KMS-11 (cell line): ENCODE data around the gene NCOA6.

ENCODE experiments used
- H2AFZ ChIP-seq: fragments of 200-600 bp; sonication (generic); 2 replicates; pipeline ENCODE4 v1.6.1; 2016; ENCODE audit warnings: antibody characterized with exemption, mixed run types, low read depth
- H3K27ac ChIP-seq: fragments of 200-600 bp; sonication (generic); 2 replicates; pipeline ENCODE4 v1.6.1; 2016; ENCODE audit warnings: mild to moderate bottlenecking, mixed run types
- H3K27me3 ChIP-seq: fragments of 200-600 bp; sonication (generic); 2 replicates; pipeline ENCODE4 v1.6.1; 2017; ENCODE audit warnings: mild to moderate bottlenecking, low read depth, mixed run types, moderate library complexity; ENCODE audit not compliant: insufficient read depth
- H3K36me3 ChIP-seq: fragments of 200-600 bp; sonication (generic); 2 replicates; pipeline ENCODE4 v1.6.1; 2017; ENCODE audit warnings: mild to moderate bottlenecking, mixed run types; ENCODE audit not compliant: insufficient read depth
- H3K4me1 ChIP-seq: fragments of 200-600 bp; sonication (generic); 2 replicates; pipeline ENCODE4 v1.6.1; 2016; ENCODE audit warnings: mild to moderate bottlenecking, low read depth, mixed run types; ENCODE audit not compliant: poor library complexity, severe bottlenecking
- H3K4me2 ChIP-seq: fragments of 200-600 bp; sonication (generic); 2 replicates; pipeline ENCODE4 v1.7.0; 2016; ENCODE audit warnings: mild to moderate bottlenecking, mixed run types
- H3K4me3 ChIP-seq: fragments of 200-600 bp; sonication (generic); IDR thresholded peaks from 2 replicates; pipeline ENCODE4 v1.6.1; 2017; ENCODE audit warnings: low read depth, low read length, mixed read lengths; ENCODE audit not compliant: insufficient read depth
- H3K79me2 ChIP-seq: fragments of 200-600 bp; sonication (generic); 2 replicates; pipeline ENCODE4 v1.6.1; 2016; ENCODE audit warnings: low read depth, mixed run types; ENCODE audit not compliant: insufficient read depth
- H3K9ac ChIP-seq: fragments of 200-600 bp; sonication (generic); 2 replicates; pipeline ENCODE4 v1.6.1; 2016; ENCODE audit warnings: mild to moderate bottlenecking, mixed run types
- H4K20me1 ChIP-seq: fragments of 200-600 bp; sonication (generic); 2 replicates; pipeline ENCODE4 v1.6.1; 2016; ENCODE audit warnings: mild to moderate bottlenecking, mixed run types; ENCODE audit not compliant: insufficient read depth
- CTCF ChIP-seq: fragments of 200-600 bp; sonication (generic); conservative IDR thresholded peaks from 2 replicates; pipeline ENCODE4 v1.6.1; 2017; ENCODE audit warnings: low read depth, mild to moderate bottlenecking, antibody characterized with exemption, low read length, moderate library complexity, mixed read lengths

The NCOA6 gene

GRCh38 chr20:34871966-34872621 lies 46.6 kb upstream of the NCOA6 start:
- Histone ChIP-seq H3K4me2 (peak overlapping the region; percentile 96), H3K27ac (no peak overlapping the region), H3K4me1 (peaks cover 34% of the 10 kb centered on the region), H4K20me1 (no peaks in the 10 kb centered on the region), H2AFZ (peak overlapping the region; percentile 95), H3K36me3 (no peaks in the 10 kb centered on the region), H3K79me2 (no peaks in the 10 kb centered on the region), H3K4me3 (no peak overlapping the region), H3K27me3 (no peaks in the 10 kb centered on the region), H3K9ac (peak overlapping the region; percentile 47; the same call in 1 of the 2 replicates)
- TF ChIP-seq CTCF, result no peak

GRCh38 chr20:34871320-34871926 lies 46.0 kb upstream of the NCOA6 start:
- no peak overlapping the region for H3K9ac ChIP-seq
- no peak overlapping the region for H3K4me3 ChIP-seq
- peak overlapping the region; percentile 96; the same call in 1 of the 2 replicates for H3K4me2 ChIP-seq
- no peaks in the 10 kb centered on the region for H3K27me3 ChIP-seq
- H3K79me2 ChIP-seq, result no peaks in the 10 kb centered on the region
- H3K36me3 ChIP-seq, result no peaks in the 10 kb centered on the region
- no peaks in the 10 kb centered on the region for H4K20me1 ChIP-seq
- H3K27ac ChIP-seq, result no peak overlapping the region
- peaks cover 34% of the 10 kb centered on the region for H3K4me1 ChIP-seq
- no peak for TF ChIP-seq CTCF
- no peak overlapping the region for H2AFZ ChIP-seq

DNA sequence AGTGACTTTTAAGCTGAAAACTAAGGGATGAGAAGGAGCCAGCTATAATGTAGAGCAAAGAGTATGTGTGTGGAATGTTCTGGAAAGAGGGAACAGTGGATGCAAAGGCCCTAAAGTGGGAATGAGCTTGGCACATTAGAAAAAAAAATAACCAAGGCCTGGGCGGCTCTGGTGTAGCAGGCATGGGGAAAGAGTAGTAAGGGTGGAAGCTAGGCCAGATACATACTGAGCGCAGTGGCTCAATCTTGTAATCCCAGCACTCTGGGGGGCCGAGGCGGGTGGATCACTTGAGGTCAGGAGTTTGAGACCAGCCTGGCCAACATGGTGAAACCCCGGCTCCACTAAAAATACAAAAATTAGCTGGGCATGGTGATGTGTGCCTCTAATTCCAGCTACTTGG lies 38.8 kb upstream of the NCOA6 start:
- no peak overlapping the region for H2AFZ ChIP-seq
- H4K20me1 ChIP-seq, result no peaks in the 10 kb centered on the region
- no peaks in the 10 kb centered on the region for H3K4me1 ChIP-seq
- no peaks in the 10 kb centered on the region for H3K36me3 ChIP-seq
- H3K27me3 ChIP-seq, result no peaks in the 10 kb centered on the region
- H3K27ac ChIP-seq, result no peak overlapping the region
- TF ChIP-seq CTCF, result no peak
- no peaks in the 10 kb centered on the region for H3K79me2 ChIP-seq
- no peak overlapping the region for H3K9ac ChIP-seq
- H3K4me2 ChIP-seq, result no peak overlapping the region
- H3K4me3 ChIP-seq, result no peak overlapping the region

- Histone ChIP-seq H3K27ac (no peak overlapping the region), H3K4me3 (no peak overlapping the region), H3K4me2 (no peak overlapping the region), H3K9ac (no peak overlapping the region), H3K27me3 (no peaks in the 10 kb centered on the region), H3K4me1 (no peaks in the 10 kb centered on the region), H3K36me3 (no peaks in the 10 kb centered on the region), H4K20me1 (no peaks in the 10 kb centered on the region), H2AFZ (no peak overlapping the region), H3K79me2 (no peaks in the 10 kb centered on the region)
- no peak for TF ChIP-seq CTCF
Measured at GRCh38 chr20:34863421-34863965, 38.0 kb upstream of the NCOA6 start.
